ENCODE data around the gene UST. TPM values are rescaled to one million over a fixed set of nuclear protein-coding genes. Genes with fewer than 3 reads are reported as not detected.

The UST gene
- total and polyA plus RNA-seq, 2 of the 8 experiments (the other 6 are each of a cell fraction or from before 2014, with no cell fraction given), result 13.5 to 34.5 TPM

DNA sequence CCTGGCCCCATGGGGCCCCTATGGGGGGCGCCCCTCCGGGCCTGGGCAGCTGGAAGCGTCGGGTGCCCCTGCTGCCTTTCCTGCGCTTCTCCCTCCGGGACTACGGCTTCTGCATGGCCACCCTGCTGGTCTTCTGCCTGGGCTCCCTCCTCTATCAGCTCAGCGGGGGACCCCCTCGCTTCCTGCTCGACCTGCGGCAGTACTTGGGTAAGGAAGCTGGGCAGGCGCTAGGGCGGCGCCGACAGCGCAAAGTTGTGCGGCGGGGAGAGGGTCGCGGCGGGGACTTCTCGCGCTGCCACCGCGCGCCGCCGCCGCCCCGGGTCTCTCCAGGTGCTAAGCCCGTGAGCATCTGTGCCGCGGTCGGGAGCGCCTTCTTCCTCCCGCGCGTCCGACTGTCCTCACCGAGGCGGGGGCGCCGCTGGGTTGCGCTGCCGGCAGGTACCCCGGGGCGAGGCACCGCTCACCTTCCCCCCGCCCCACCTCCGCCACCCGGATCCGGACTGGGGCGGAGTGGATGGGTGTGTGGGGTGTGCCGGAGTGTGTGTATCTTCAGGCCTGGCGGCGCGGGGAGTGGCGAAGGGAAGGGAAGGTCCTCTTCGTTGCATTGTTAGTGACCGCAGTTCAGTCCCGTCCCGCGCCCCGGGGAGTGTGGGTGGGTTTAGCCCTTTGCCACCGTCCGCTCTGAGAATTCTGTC is 788 bp downstream of the UST start:
- Histone ChIP-seq H3K4ac (replicated peaks; ENCODE audit: insufficient read length, low read depth, low read length) (peak overlapping the region; percentile 64), H3K56ac (replicated peaks; ENCODE audit: insufficient read length, low read depth, low read length) (peak overlapping the region; percentile 60), H3K27me3 (replicated peaks in 1 of 4; ENCODE audit: control insufficient read depth in 3 of 4, extremely low read depth in 1 of 4, insufficient read depth in 3 of 4, low read length in 3 of 4) (no peaks in the 10 kb centered on the region), H3K36me3 (ENCODE audit: control insufficient read depth in 2 of 4, insufficient read depth in 4 of 4, low read length in 3 of 4) (no peaks in the 10 kb centered on the region; a peak in 1 of 8 replicates), H2BK12ac (ENCODE audit: low read depth, low read length) (0 out of 2 replicates have a peak overlapping the region, but pooled peaks have one; percentile 69), H3K9ac (replicated peaks in 1 of 4; ENCODE audit: extremely low read depth in 1 of 4, low read depth in 3 of 4, low read length in 3 of 4) (peak overlapping the region; percentile 61 to 86 (median 64); a peak in 6 of 7 replicates), H3K18ac (ENCODE audit: extremely low read depth, low read length) (peak overlapping the region; percentile 63), H2AK5ac (ENCODE audit: low read depth, low read length) (no peak overlapping the region), H3K79me2 (ENCODE audit: control insufficient read depth in 1 of 2, insufficient read depth in 2 of 2, low read length in 2 of 2) (peaks cover 32 to 49% of the 10 kb centered on the region in 2 experiments), H3K9me3 (ENCODE audit: insufficient read depth in 2 of 2, low read depth in 1 of 2, low read length in 1 of 2) (no peaks in the 10 kb centered on the region), H3K4me2 (ENCODE audit: insufficient read depth in 1 of 2, low read depth in 2 of 2, low read length in 2 of 2) (peak overlapping the region; percentile 99), H2BK20ac (ENCODE audit: low read length) (no peak overlapping the region), H2BK5ac (ENCODE audit: low read depth, low read length) (peak overlapping the region; percentile 40; the same call in 1 of the 2 replicates), H2AFZ (ENCODE audit: low read length) (no peak overlapping the region), H3K27ac (ENCODE audit: low read depth, low read length) (no peak overlapping the region; the same call in 1 of the 2 replicates), H3K79me1 (ENCODE audit: low read depth, low read length) (peaks cover 13% of the 10 kb centered on the region), H4K5ac (ENCODE audit: insufficient read length, low read depth, low read length) (peak overlapping the region; percentile 45), H3K23ac (ENCODE audit: insufficient read length) (no peak overlapping the region), H4K91ac (replicated peaks; ENCODE audit: insufficient read length, low read length) (peak overlapping the region; percentile 62), H4K20me1 (replicated peaks in 1 of 2; ENCODE audit: control insufficient read depth in 1 of 2, insufficient read depth in 2 of 2, low read length in 2 of 2) (peaks cover 11 to 17% of the 10 kb centered on the region in 2 experiments), H3K14ac (ENCODE audit: insufficient read length) (peak overlapping the region; percentile 52), H4K8ac (ENCODE audit: extremely low read depth, insufficient read depth, low read length) (peak overlapping the region; percentile 62; the same call in 1 of the 2 replicates), H3K23me2 (ENCODE audit: low read depth, low read length) (peaks cover 11% of the 10 kb centered on the region), H2BK120ac (replicated peaks; ENCODE audit: low read depth, low read length) (no peak overlapping the region), H3K4me3 (ENCODE audit: extremely low read depth in 1 of 4, insufficient read depth in 2 of 4, low read depth in 3 of 4, low read length in 4 of 4) (peak overlapping the region; percentile 87 to 97 (median 90)), H3K4me1 (replicated peaks in 1 of 4; ENCODE audit: control insufficient read depth in 3 of 4, insufficient read depth in 4 of 4, low read length in 3 of 4) (peaks cover 7 to 18% (median 11%) of the 10 kb centered on the region in 4 experiments), H2BK15ac (ENCODE audit: low read length) (no peak overlapping the region)
- peak; percentile 33 to 84 for DNase-seq (ENCODE audit: low read depth in 1 of 2, low spot score in 2 of 2)
- WGBS, 2 experiments (ENCODE audit: extremely low coverage in 1 of 2, insufficient coverage in 1 of 2, insufficient read length in 1 of 2, insufficient replicate concordance in 2 of 2, low coverage in 1 of 2, low lambda C conversion rate in 2 of 2, missing lambda C conversion rate in 1 of 2), result 1% methylated on average over 34 of the region's 66 CpGs; no CpG with 5 or more reads in 1 of the 2 experiments
- FAIRE-seq, result no peak
- ChIA-PET POLR2A (ENCODE audit: partially characterized antibody) (interaction anchor here (1.0 to 3.4 kb wide), 6 partner anchors 11 to 267 kb away, joined by 3 to 16 read pairs (median 3); no protein-coding TSS in a partner anchor), CTCF (ENCODE audit: partially characterized antibody) (interaction anchor here (0.7 to 3.1 kb wide), 5 partner anchors 10 to 45 kb away, joined by 3 to 17 read pairs (median 3); no protein-coding TSS in a partner anchor)
- no peak for TF ChIP-seq EGR1 (IDR thresholded peaks at IDR 0.05; ENCODE audit: borderline replicate concordance, low read depth, low read length)
- peak; percentile 36; the same call in 1 of the 2 replicates for TF ChIP-seq PHF8 (conservative IDR thresholded peaks at IDR 0.05; ENCODE audit: low read depth, low read length)
- TF ChIP-seq HDAC6 (IDR thresholded peaks at IDR 0.05; ENCODE audit: low read depth, low read length), result no peak
- no peak for TF ChIP-seq CTBP2 (IDR thresholded peaks at IDR 0.05; ENCODE audit: borderline replicate concordance, insufficient read depth, insufficient read length, low read length)
- peak; percentile 94 for TF ChIP-seq KDM4A (IDR thresholded peaks at IDR 0.05; ENCODE audit: low read depth, low read length, severe bottlenecking)
- peak; percentile 50; the same call in 1 of the 2 replicates for TF ChIP-seq RBBP5 (IDR thresholded peaks at IDR 0.05; ENCODE audit: borderline replicate concordance, low read depth, low read length)
- peak in 1 of 2 experiments; percentile 38; a peak in 1 of 4 replicates for TF ChIP-seq RAD21 (IDR thresholded peaks at IDR 0.05 in 1 of 2, conservative IDR thresholded peaks at IDR 0.05 in 1 of 2; ENCODE audit: low read depth in 2 of 2, low read length in 2 of 2)
- no peak for TF ChIP-seq TCF12 (IDR thresholded peaks at IDR 0.05; ENCODE audit: low read depth, low read length)
- TF ChIP-seq, protein P1, sequence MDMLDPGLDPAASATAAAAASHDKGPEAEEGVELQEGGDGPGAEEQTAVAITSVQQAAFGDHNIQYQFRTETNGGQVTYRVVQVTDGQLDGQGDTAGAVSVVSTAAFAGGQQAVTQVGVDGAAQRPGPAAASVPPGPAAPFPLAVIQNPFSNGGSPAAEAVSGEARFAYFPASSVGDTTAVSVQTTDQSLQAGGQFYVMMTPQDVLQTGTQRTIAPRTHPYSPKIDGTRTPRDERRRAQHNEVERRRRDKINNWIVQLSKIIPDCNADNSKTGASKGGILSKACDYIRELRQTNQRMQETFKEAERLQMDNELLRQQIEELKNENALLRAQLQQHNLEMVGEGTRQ (IDR thresholded peaks at IDR 0.05; ENCODE audit: low read length), result no peak

All from H1 (cell line).